HG02870 (cell line): ENCODE measurements around the gene ZNF775.
A peak's percentile ranks its signal among the peaks of the same experiment; 100 is the strongest.

Experiments
- ATAC-seq: cut with Tn5 transposase; IDR thresholded peaks from one replicate; pipeline ENCODE4 v1.9.1; 2021; ENCODE audit warnings: mild to moderate bottlenecking, moderate library complexity; ENCODE audit not compliant: unreplicated experiment

ZNF775 gene

GRCh38 chr7:150399421-150400007, 20.4 kb downstream of the ZNF775 start:
- ATAC-seq = no peak

- no peak for ATAC-seq
Observed at GRCh38 chr7:150400008-150400787, 21.1 kb downstream of the ZNF775 start.

- no peak for ATAC-seq
Observed at GRCh38 chr7:150400788-150401423, 21.8 kb downstream of the ZNF775 start.

GRCh38 chr7:150401424-150401790, 22.3 kb downstream of the ZNF775 start:
- ATAC-seq = no peak

- ATAC-seq = no peak
Observed at GRCh38 chr7:150401861-150402631, 22.9 kb downstream of the ZNF775 start.

GRCh38 chr7:150402671-150403321, 23.7 kb downstream of the ZNF775 start:
- ATAC-seq = no peak

- no peak for ATAC-seq
Observed at GRCh38 chr7:150403376-150404171, 24.4 kb downstream of the ZNF775 start.

GRCh38 chr7:150404172-150404804, 25.2 kb downstream of the ZNF775 start:
- no peak for ATAC-seq

GRCh38 chr7:150404805-150405583, 25.9 kb downstream of the ZNF775 start:
- ATAC-seq = peak; percentile 47

GRCh38 chr7:150405584-150406311, 26.6 kb downstream of the ZNF775 start:
- no peak for ATAC-seq

GRCh38 chr7:150406312-150406566, 27.1 kb downstream of the ZNF775 start:
- no peak for ATAC-seq

GRCh38 chr7:150406567-150407421, 27.7 kb downstream of the ZNF775 start:
- peak; percentile 41 for ATAC-seq

- ATAC-seq = no peak
Observed at GRCh38 chr7:150407588-150408392, 28.7 kb downstream of the ZNF775 start.

GRCh38 chr7:150408393-150409299, 29.5 kb downstream of the ZNF775 start:
- ATAC-seq = no peak

- ATAC-seq = no peak
Observed at GRCh38 chr7:150409300-150410030, 30.3 kb downstream of the ZNF775 start.
